HG03460 (cell line): ENCODE data around the gene BTBD2.

Experiments used
- ATAC-seq: cut with Tn5 transposase; IDR thresholded peaks from one replicate; pipeline ENCODE4 v1.9.1; 2021; ENCODE audit not compliant: unreplicated experiment

Gene BTBD2

DNA sequence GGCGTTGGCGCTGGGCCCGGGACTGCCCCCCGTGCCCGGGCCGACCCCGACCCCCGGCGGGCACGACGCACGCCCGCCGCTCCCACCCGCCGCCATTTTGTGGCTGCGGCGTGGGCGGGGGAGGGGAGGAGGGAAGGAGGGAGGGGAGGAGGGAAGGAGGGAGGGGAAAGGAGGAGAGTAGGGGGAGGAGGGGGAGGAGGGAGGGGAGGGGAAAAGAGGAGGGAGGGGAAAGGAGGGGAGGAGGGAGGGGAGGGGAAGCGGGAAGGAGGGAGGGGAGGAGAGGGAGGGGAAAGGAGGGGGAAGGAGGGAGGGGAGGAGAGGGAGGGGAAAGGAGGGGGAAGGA lies at the start of gene BTBD2:
BTBD2 (minus strand) TSS at position 107 of the 343 bp plus-strand sequence; CDS start at position 96, 11 bp downstream.
- ATAC-seq = no peak

DNA sequence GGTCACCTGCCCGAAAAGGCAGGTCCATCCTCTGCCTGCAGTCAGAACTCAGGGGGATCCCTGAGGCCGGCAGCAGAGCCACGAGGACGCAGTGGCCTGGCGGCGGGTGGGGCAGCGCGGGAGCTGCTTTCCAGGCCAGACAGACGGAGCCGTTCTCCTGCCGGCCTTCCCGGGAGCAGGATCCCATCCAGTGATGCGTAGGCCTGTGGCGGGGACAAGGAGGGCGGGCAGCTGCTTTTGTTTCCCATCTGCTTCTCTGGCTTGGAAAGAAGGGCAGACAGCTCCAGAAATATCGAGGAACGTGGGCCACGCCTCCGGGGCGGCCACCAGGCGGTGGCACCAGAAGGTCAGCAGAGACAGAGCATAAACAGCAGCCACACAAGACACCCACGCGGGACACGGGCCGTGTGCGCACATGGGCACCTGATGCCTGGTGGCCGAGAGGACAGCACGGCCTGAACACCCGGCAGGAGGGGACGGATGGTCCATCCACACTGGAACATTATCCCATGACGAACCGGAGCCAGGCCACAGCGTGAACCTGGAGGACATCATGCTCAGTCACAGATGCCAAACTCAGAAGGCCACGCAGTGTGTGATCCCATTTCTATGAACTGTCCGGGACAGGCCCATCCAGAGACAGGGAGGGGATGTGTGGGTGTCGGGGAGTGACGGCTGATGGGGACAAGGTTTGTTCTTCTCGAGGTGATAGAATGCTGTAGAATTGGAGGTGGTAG lies 49.4 kb upstream of the BTBD2 start:
- ATAC-seq = no peak

- no peak for ATAC-seq
Observed at GRCh38 chr19:2064395-2064787, 48.9 kb upstream of the BTBD2 start.

DNA sequence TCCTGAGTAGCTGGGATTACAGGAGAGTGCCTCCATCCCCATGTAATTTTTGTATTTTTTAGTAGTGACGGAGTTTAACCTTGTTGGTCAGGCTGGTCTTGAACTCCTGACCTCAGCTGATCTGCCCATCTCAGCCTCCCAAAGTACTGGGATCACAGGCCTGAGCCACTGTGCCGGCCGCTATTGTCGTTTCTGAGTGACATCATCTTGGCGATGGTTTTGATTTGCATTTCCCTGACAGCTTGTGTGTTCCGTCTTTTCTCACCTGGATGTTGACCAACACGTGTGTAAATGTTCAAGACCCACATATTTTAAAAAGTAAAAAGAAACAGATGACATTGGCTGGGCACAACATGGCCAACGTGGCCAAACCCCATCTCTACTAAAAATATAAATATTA lies 48.3 kb upstream of the BTBD2 start:
- ATAC-seq = no peak

DNA sequence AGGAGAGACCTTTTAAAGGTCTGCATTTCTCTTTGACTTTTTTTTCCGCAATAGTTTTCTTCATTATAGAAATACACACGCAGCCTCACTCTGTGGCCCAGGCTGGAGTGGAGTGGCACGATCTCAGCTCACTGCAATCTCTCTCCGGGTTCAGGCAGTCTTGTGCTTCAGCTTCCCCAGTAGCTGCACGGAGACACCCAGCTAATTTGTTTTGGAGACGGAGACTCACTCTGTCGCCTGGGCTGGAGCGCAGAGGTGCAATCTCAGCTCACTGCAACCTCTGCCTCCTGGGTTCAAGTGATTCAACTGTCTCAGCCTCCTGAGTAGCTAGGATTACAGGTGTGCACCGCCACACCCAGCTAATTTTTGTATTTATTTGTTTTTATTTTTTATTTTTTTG lies 47.3 kb upstream of the BTBD2 start:
- ATAC-seq = no peak

GRCh38 chr19:2062389-2062729 lies 46.8 kb upstream of the BTBD2 start:
- ATAC-seq = no peak

GRCh38 chr19:2061495-2062388 lies 46.2 kb upstream of the BTBD2 start:
- ATAC-seq = peak; percentile 56

DNA sequence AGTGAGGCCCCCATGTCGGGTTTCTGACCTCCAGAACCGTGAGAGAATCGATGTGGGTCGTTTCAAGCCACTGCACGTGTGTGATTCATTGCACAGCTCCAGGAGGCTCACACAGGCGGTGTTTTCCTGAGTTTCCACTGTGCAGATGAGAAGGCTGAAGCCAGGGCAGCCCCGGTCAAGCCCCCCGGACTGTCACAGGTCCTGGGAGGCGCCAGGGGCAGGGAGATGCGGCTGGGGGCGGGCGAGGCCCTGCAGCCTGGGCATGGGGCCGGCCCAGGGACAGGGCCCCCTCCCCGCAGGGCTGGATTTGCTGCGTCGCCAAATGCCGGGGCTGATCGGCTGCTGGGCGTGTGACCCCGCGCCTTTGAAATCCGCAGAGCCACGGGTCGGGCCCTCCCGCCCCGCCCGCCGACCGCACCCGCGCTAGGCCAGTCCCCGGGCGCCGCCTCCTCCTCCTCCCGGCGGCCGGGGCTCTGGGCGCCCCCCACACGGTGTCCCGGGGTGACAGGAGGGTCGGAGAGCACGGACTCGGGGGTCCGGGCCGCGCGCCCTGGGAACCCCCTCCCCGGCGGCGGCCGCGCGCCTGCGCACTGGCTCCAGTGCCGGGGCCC lies 45.5 kb upstream of the BTBD2 start:
- peak; percentile 22 for ATAC-seq

DNA sequence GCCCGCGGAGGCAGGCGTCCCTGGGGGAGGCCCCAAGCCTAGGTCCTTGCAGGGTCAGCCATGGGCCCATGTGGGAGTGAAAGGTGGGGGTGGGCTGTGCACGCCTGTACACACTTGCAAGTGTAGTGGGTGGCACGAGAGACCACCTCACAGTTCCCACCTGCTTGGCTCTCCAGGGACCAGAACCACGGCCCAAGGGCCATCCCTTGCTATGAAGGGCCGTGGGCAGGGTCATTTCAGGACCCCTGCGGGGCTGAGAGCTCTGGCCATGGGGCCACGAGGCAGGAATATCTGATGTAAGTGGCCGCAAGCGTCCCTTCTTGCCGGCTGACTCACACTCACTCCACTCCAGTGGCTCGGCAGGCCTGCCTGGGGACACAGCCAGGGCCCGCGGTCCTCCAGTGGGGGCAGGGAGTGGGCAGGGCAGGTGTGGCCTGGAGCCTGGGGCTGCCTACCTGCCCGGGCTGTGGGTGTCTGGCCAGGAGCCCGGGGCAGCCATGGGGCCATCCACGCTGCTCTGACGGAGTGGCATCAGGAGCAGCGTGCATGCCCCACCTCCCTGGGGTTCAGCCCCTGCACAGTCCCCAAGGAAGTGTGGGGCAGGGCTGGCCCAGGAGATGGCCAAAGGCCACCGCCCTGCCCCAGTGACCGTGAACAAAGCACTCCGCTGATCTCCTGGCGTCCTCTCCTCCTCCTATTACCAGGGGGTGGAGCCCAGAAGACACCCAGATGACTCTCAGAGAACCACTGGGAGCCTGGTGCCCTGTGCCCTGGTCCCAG lies 44.1 kb upstream of the BTBD2 start:
- ATAC-seq = no peak

DNA sequence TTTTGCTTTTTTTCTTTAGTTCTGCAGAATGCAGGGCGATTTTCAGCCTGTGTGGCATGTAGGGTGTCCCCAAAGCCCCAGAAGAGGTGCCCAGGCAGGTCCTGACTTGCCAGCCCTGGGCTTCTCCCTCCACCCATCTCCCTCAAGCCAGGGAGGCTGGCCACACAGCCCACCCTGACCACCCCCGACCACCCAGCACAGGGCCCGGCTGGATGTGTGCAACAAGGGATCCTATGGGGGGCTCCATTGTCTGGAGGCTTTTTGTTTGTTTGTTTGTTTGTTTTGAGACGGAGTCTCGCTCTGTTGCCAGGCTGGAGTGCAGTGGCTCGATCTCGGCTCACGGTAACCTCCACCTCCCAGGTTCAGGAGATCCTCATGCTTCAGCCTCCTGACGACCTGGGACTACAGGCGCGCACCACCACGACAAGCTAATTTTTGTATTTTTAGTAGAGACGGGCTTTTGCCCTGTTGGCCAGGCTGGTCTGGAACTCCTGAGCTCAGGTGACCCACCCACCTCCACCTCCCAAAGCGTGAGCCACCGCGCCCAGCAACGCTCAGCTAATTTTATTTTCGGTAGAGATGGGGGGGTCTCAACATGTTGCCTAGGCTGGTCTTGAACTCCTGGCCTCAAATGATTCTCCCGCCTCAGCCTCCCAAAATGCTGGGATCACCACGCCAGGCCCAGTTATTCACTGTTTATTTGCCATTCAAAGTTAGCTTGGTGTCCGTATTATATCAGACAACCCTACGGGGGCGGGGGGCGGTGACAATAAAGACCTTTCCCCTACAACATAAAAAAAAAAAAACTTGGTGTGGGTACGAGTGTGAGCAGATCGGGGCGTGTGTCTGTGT lies 43.3 kb upstream of the BTBD2 start:
- no peak for ATAC-seq

DNA sequence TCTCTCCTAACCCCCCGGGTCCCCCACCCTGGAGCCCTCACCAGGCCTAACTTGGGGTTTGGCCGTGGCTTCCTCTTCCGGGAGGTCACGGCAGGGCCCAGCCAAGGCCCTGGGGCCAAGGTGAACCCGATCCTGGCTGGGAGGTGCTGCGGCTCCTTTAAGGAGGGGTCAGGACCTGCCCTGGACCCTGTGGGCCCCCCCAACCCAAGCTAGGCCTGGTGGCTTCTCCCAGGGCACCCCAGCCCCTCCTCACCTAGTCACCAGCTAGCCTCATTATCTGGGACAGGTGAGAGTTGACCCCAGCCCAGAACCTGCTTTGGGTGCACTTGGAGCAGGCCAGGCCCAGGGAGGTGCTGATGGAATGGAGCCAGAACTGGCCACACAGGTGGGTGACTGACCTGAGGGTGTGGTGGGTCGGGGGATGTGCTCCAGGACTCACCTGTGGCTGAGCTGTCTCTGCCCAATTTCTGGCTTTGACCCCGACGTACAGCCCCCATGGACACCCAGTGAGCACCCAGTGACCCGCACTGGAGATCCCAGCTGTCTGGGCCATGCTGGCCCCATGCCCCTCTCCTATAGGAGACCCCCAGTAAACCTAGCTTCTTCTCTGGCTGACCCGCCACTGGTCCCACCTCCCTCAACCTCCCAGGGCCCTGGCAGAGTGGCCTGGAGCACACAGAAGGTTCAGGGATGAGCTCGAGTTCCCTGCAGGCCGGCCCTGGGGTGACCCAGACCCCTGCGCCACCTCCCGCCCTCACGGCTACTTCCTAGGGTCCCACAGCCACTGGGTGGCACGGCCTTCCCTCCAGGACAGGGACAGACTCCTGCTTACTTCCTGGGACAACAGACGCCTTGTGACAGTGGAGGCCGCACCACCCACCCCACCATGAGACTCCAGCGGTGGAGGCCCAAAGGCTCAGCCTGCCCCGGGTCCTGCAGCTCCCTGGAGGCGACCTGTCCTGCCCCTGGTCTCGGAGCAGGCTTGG lies 42.3 kb upstream of the BTBD2 start:
- no peak for ATAC-seq

GRCh38 chr19:2056837-2057192 lies 41.3 kb upstream of the BTBD2 start:
- no peak for ATAC-seq

- no peak for ATAC-seq
Observed at GRCh38 chr19:2055931-2056836, 40.7 kb upstream of the BTBD2 start.

DNA sequence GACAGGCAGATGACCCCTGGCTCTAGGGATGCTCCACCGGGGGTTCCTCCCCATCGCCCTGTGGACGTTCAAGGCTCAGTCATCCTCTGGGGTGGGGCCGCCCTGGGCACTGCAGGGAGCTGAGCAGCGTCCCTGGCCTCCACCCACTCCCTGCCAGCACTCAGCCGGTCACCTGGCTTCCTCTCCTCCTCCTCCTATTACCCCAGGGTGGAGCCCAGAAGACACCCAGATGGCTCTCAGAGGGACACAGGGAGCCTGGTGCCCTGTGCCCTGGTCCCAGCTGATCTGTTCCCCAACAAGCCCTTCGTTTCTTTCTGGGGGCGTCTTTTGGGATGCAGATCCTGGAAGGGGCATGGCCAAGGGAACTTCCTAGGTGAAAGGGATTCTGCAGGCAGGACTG lies 39.2 kb upstream of the BTBD2 start:
- no peak for ATAC-seq

- no peak for ATAC-seq
Observed at GRCh38 chr19:2053601-2054389, 38.3 kb upstream of the BTBD2 start.

DNA sequence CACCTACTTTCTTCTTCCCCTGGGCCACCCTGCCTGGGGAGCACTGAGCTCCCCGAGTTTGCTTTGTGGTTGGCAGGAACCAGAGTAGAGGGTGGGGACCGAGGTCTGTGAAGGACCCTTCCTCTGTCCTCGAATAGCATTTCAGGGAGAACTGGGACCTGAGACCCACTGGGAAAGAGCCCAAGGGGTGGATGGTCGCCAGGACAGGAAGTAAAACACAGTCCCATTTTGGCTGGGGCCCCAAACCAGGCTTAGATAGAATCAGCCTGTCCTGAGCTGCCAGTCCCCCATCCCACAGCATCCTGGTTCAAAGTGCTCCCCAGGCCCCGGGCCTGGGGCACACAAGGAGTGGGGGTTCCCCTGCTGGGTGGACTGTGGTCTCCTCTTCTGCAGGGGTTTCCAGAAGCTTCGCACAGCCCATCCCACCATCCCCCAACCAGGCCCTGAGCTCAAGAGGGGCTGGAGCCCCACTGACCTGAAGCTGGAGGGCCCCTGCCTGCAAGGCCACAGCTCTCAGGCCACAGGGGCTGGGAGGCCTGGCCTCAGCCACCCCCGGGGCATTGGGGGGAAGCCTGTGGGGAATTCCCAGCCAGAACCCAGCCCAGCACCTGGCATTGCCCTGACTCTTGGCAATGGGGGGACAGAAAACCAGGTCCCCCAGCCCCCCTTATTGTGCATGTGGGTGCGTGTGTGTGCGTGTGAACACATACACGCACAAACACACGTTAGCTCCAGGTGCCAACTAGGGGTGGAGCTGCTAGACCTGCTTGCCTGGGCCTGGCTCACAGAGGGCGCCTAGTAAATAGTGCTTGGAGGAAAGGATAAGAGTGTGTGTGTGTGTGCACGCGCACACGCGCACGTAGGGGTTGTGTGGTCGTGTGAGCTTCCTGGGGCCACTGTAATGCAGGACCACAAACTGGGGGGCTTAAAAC lies 36.5 kb upstream of the BTBD2 start:
- no peak for ATAC-seq
